Lower lobe of right lung (tissue), 2 donors: ENCODE results near the gene MYO1E. TPM values are rescaled to one million over a fixed set of nuclear protein-coding genes. Genes with fewer than 3 reads are reported as not detected.
A peak's percentile ranks its signal among the peaks of the same experiment; 100 is the strongest.
"Not testable (repeated sequence)": the region's sequence is repeated elsewhere in the genome, so short reads cannot be mapped to it uniquely, and the experiment has no call there.

Experiments
- ATAC-seq, 2 donors: fragments of 200-7000 bp; cut with Tn5 transposase; one replicate each; pipeline ENCODE4 v1.9.1; 2020 to 2022; ENCODE audit warnings: mild to moderate bottlenecking in 2 of 2, moderate library complexity in 2 of 2
- DNase-seq: peaks from one replicate; pipeline ENCODE4 v3.0.0-alpha.2; 2020
- H3K27ac ChIP-seq: fragments of 200-600 bp; one replicate; pipeline ENCODE4 v1.8.0; 2022
- H3K27me3 ChIP-seq: fragments of 200-600 bp; one replicate; pipeline ENCODE4 v1.8.0; 2022; ENCODE audit warnings: low read depth
- H3K36me3 ChIP-seq: fragments of 200-600 bp; one replicate; pipeline ENCODE4 v1.8.0; 2022; ENCODE audit warnings: mild to moderate bottlenecking
- H3K4me1 ChIP-seq: fragments of 200-600 bp; one replicate; pipeline ENCODE4 v1.8.0; 2022
- H3K4me3 ChIP-seq: fragments of 200-600 bp; one replicate; pipeline ENCODE4 v1.8.0; 2022; ENCODE audit warnings: mild to moderate bottlenecking
- H3K9me3 ChIP-seq: fragments of 200-600 bp; one replicate; pipeline ENCODE4 v1.8.0; 2022
- intact Hi-C: fragments of 100-400 bp; cut with DNase I; formaldehyde crosslinking; loops from one replicate; pipeline ENCODE4 v1.11.0; 2022
- total RNA-seq: library from RNA; stranded (reverse); fragmentation: NEBNext Ultra II Directional; extraction: Animal tissue kit (Norgen Biotek cat#: 25700); gene quantifications from one replicate; pipeline ENCODE4 v1.2.1, GENCODE V29; 2021
- TF ChIP-seq, protein P1 (sequence below): fragments of 200-600 bp; IDR thresholded peaks from one replicate; pipeline ENCODE4 v1.8.0; 2022; ENCODE audit warnings: antibody characterized with exemption, mild to moderate bottlenecking
- donor health status: DM: no; HTN: yes; CAD: no; lungs with severe emphysema.

Gene MYO1E
- total RNA-seq, 1 donor from 2014 or later = 59.4 TPM

DNA sequence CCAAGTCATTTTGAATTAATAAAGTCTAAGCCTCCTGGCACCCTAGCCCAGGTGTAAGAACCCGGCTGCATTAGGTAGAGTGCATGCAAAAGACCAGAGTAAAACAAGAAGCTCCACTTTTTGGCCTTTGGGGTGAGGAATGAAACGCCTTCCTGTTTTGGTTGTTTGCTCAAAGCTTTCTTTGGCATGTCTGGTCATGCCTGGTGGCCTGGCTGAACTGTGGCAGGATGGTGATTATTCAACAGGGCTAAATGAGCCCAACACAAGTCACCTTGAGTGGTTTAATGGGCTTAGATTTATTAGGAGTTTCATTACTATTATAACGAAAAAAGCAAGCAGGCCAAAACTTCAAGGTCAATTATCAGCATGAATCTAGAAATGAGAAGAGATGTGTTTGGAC, 206.9 kb downstream of the MYO1E start:
- ATAC-seq = peak in 1 of 2 donors; percentile 48
- no peak for DNase-seq
- no peaks in the 10 kb centered on the region for H3K9me3 ChIP-seq
- H3K4me3 ChIP-seq = no peak overlapping the region
- intact Hi-C loops = no loop called here
- H3K27me3 ChIP-seq = no peaks in the 10 kb centered on the region
- peaks cover 12% of the 10 kb centered on the region for H3K4me1 ChIP-seq
- TF ChIP-seq, protein P1, sequence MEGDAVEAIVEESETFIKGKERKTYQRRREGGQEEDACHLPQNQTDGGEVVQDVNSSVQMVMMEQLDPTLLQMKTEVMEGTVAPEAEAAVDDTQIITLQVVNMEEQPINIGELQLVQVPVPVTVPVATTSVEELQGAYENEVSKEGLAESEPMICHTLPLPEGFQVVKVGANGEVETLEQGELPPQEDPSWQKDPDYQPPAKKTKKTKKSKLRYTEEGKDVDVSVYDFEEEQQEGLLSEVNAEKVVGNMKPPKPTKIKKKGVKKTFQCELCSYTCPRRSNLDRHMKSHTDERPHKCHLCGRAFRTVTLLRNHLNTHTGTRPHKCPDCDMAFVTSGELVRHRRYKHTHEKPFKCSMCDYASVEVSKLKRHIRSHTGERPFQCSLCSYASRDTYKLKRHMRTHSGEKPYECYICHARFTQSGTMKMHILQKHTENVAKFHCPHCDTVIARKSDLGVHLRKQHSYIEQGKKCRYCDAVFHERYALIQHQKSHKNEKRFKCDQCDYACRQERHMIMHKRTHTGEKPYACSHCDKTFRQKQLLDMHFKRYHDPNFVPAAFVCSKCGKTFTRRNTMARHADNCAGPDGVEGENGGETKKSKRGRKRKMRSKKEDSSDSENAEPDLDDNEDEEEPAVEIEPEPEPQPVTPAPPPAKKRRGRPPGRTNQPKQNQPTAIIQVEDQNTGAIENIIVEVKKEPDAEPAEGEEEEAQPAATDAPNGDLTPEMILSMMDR = no peak
- H3K27ac ChIP-seq = peak overlapping the region; percentile 15
- H3K36me3 ChIP-seq = peaks cover 24% of the 10 kb centered on the region

DNA sequence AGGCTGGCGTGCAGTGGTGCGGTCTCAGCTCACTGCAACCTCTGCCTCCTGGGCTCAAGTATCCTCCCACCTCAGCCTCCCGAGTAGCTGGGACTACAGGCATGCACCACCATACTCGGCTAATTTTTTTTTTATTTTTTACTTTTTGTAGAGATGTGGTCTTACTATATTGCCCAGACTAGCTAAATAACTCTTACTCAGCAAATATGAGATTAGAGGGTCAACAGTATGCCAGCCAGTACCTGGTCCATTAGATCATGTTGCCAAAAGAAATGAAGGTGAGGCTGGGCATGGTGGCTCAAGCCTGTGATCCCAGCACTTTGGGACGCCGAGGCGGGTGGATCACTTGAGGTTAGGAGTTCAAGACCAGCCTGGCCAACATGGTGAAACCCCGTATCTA, 210.6 kb downstream of the MYO1E start:
- H3K27ac ChIP-seq, H3K4me3 ChIP-seq, H3K27me3 ChIP-seq, H3K4me1 ChIP-seq, intact Hi-C loops, DNase-seq, H3K9me3 ChIP-seq, ATAC-seq: not testable (repeated sequence)
- peaks cover 48% of the 10 kb centered on the region for H3K36me3 ChIP-seq

GRCh38 chr15:59160880-59161593, 211.6 kb downstream of the MYO1E start:
- peaks cover 8% of the 10 kb centered on the region for H3K4me1 ChIP-seq
- ATAC-seq (no peak), DNase-seq (no peak)
- no peaks in the 10 kb centered on the region for H3K27me3 ChIP-seq
- H3K4me3 ChIP-seq = no peak overlapping the region
- peaks cover 52% of the 10 kb centered on the region for H3K36me3 ChIP-seq
- no peaks in the 10 kb centered on the region for H3K9me3 ChIP-seq
- H3K27ac ChIP-seq = no peak overlapping the region
- TF ChIP-seq, protein P1 = peak; percentile 33
- intact Hi-C loops = no loop called here

- intact Hi-C loops = no loop called here
- Histone ChIP-seq H3K9me3 (no peaks in the 10 kb centered on the region), H3K4me1 (peaks cover 8% of the 10 kb centered on the region), H3K4me3 (no peak overlapping the region), H3K36me3 (peaks cover 62% of the 10 kb centered on the region), H3K27me3 (no peaks in the 10 kb centered on the region), H3K27ac (peak overlapping the region; percentile 36)
- ATAC-seq (peak; percentile 5 to 8), DNase-seq (no peak)
- TF ChIP-seq, protein P1 = no peak
Observed at GRCh38 chr15:59159210-59159609, 213.5 kb downstream of the MYO1E start.

DNA sequence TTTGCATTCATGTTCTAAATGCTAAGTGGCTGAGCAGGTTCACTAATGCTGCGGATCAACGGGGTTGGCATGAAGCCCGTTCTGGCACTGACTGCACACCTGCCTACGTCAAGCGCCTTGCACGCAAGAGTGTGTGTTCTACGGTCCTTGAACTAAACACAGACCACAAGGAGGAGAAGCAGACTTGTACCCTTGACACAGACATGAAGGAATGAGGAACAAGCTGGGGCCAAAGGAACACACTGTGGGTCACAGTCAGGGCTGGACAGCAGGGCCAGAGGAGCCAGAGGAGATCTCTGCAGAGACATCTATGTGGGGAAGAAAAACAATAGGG, 214.0 kb downstream of the MYO1E start:
- H3K27ac ChIP-seq = peak overlapping the region; percentile 36
- TF ChIP-seq, protein P1 = no peak
- peak; percentile 84 for DNase-seq

DNA sequence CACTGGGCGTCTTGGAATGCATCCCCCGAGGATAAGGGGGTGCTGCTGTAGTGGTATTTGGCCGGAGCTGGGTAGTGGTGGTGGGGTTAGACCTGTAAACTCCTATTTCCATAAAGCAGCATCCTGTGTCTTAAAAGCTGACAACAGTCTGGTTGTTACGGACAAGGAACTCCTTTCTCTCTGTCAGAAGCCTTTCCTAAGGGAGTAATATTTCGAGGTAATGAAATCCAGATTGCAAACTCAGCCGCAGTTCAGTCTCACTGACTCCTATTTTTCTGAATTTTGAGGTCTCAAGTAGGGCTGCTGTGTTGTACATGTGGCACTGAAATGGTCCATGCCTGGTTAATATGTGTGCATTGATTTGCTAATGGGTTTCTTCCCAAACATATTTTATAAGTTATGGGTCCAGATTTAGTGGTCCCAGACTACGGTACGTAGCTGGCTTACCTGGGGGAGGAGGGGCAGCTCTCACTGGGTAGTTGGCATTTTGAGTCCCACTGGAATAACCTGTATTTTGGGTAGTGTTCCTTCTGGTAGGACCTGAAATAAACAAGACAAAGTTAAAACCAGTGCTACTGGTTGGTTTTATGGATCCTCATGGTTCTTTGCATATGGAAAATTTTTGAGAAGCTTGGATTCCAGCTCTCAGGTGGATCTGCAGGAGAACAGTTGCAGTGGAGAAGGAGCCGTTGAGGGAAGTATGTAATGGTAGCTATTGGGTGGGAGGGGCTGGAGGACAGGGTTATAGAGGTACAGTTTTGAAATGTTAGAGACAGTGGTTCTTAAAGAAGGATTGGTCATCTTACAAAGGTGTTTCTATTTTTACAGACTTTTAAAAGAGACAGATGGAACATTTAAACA, 214.6 kb downstream of the MYO1E start:
- Histone ChIP-seq H3K36me3 (peaks cover 68% of the 10 kb centered on the region), H3K27ac (no peak overlapping the region), H3K4me3 (no peak overlapping the region), H3K27me3 (no peaks in the 10 kb centered on the region), H3K4me1 (peaks cover 8% of the 10 kb centered on the region), H3K9me3 (no peaks in the 10 kb centered on the region)
- intact Hi-C loops = no loop called here
- ATAC-seq = peak; percentile 6 to 66
- TF ChIP-seq, protein P1 = no peak
- DNase-seq = no peak

More for the DNA sequence above, 214.0 kb downstream of the MYO1E start:
- ATAC-seq = peak; percentile 90 to 94
- Histone ChIP-seq H3K9me3 (no peaks in the 10 kb centered on the region), H3K4me1 (peaks cover 8% of the 10 kb centered on the region), H3K27me3 (no peaks in the 10 kb centered on the region), H3K36me3 (peaks cover 62% of the 10 kb centered on the region), H3K4me3 (no peak overlapping the region)
- intact Hi-C loops = no loop called here
